Right ventricle myocardium superior (tissue), 1 donor: ENCODE data around the gene EXO1. TPM values are rescaled to one million over a fixed set of nuclear protein-coding genes. Genes with fewer than 3 reads are reported as not detected.
A peak's percentile ranks its signal among the peaks of the same experiment; 100 is the strongest.
"Not testable (repeated sequence)": the region's sequence is repeated elsewhere in the genome, so short reads cannot be mapped to it uniquely, and the experiment has no call there.

Source experiments
- ATAC-seq: fragments of 200-7000 bp; cut with Tn5 transposase; one replicate; pipeline ENCODE4 v1.9.1; 2020; ENCODE audit warnings: mild to moderate bottlenecking; ENCODE audit not compliant: poor library complexity
- DNase-seq: peaks from one replicate; pipeline ENCODE4 v3.0.0-alpha.2; 2020
- intact Hi-C: fragments of 100-400 bp; cut with DNase I; formaldehyde crosslinking; loops from one replicate; pipeline ENCODE4 v1.11.2; 2022
- long read RNA-seq: library from polyadenylated mRNA; unstranded; transcript quantifications from one replicate; pipeline ENCODE4 v2.0.0, GENCODE V29; 2021
- total RNA-seq: library from RNA; stranded (reverse); fragmentation: NEBNext Ultra II Directional; extraction: Animal tissue kit (Norgen Biotek cat#: 25700); gene quantifications from one replicate; pipeline ENCODE4 v1.2.1, GENCODE V29; 2021
- donor health status: DM: no; HTN: yes; CAD: no; lungs with severe emphysema.

EXO1 gene
- 0.62 TPM for total RNA-seq
- long read RNA-seq, result 0 reads

- intact Hi-C loops, result no loop called here
- peak; percentile 100 for ATAC-seq
- peak; percentile 92 for DNase-seq
Observed at GRCh38 chr1:241847796-241848685, at the start of gene EXO1. Gene EXO1 (plus strand): TSS chr1:241848204. CDS start chr1:241850426, 2,222 bp downstream.

- no peak for ATAC-seq
- intact Hi-C loops, result no loop called here
- no peak for DNase-seq
Observed at GRCh38 chr1:241799416-241799815, 48.6 kb upstream of the EXO1 start.

- DNase-seq, result no peak
- intact Hi-C loops, result no loop called here
- no peak for ATAC-seq
Observed at GRCh38 chr1:241800640-241801039, 47.4 kb upstream of the EXO1 start.

DNA sequence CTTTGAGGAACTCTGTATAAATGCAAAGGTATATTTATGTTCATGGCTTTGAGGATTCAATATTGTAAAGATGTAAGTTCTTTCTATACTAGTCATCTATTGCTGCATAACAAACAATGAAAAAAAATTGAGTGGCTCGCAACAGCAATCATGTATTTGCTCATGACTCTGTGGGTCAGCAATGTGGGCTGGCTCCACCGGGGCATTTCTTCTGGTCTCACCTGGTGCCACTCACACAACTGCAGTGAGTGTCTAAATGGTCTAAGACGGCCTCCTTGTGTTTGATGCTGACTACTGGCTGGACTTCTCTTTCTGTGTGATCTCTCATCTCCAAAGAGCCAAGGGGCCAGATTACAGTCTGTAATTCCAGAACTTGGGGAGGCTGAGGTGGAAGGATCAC, 45.1 kb upstream of the EXO1 start:
- intact Hi-C loops, result no loop called here
- no peak for ATAC-seq

DNA sequence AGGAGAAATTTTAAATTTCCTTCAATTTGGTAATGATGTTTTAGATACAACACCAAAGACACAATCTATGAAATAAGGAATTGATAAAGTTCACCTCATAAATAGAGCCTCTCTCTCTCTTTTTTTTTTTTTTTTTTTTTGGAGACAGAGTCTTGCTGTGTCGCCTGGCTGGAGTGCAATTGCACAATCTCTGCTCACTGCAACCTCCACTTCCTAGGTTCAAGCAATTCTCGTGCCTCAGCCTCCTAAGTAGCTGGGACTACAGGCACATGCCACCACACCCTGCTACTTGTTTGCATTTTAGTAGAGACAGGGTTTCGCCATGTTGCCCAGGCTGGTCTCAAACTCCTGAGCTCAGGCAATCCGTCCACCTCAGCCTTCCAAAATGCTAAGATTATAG, 43.3 kb upstream of the EXO1 start:
- intact Hi-C loops, DNase-seq, ATAC-seq: not testable (repeated sequence)

More for the DNA sequence above, 45.1 kb upstream of the EXO1 start:
- no peak for DNase-seq

DNA sequence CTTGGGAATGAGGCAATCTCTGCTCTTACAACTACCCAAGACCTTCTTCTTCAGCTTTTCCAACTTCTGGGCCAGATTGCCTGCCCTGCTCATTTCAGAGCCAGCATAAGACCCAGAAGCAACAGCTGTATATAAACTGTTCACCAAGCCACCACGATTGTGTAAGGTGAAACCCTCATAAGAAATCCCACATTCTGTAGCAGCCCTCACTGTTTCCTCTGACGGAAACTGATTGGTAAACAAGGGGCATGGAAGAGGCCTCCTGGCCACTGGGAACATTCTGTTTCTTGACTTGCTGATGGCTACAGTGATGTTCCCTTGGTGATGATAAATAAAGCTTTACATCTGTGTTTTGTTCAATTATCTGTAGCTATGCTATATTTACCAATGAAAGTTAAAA, 39.7 kb upstream of the EXO1 start:
- DNase-seq (no peak), ATAC-seq (no peak)
- intact Hi-C loops, result no loop called here

DNA sequence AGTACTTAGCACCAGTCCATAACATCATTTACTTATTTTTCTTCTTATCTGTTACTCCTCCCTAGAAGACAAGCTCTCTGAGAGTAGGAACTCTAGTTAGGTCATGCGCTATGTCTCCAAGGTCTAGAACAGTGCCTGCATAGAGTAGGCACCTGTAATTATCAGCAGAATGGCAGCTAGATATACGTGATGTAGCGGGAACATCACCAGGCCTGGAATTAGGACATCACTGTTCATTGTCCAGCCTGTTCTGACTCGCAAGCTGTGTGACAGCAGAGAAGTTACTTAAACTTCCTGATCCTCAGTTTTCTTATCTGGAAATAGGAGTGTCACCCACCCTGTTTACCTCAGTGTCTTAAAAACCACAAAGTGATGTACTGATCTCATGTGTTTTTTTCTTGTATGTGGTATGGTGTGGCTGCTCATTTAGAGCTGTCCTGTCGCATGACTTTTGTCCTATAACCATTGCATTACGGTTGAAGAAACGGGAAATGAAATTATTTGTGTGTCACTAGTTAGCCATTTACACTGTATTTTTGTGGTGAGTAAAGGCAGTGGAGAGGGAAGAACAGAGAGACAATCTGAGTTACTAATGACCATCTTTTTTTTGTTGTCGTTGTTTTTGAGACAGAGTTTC, 37.1 kb upstream of the EXO1 start:
- ATAC-seq (no peak), DNase-seq (no peak)
- intact Hi-C loops, result no loop called here

DNA sequence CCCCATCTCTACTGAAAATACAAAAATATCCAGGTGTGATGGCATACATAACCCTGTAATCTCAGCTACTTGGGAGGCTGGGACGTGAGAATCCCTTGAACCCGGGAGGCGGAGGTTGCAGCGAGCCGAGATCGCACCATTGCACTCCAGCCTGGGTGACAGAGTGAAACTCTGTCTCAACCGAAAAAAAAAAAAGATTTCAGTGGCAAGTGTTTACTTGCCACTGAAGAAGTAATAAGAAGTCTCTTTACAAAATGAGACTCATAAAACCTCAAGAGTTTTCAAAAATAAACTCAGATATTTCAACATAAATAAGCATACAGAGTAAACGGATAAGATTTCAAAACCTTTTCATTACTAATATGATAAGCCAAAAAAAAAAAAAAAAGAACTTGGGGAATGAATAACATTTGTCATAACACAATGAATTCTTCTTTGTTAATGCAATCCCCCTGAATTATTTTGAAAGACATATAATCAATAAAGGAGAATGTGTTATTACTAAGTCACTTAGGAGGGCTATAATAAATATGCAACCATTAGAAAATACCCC, 34.2 kb upstream of the EXO1 start:
- no peak for ATAC-seq
- intact Hi-C loops, result no loop called here

GRCh38 chr1:241816008-241816407, 32.0 kb upstream of the EXO1 start:
- DNase-seq (no peak), ATAC-seq (no peak)

More for the DNA sequence above, 34.2 kb upstream of the EXO1 start:
- DNase-seq, result no peak

GRCh38 chr1:241817331-241817792, 30.6 kb upstream of the EXO1 start:
- ATAC-seq (no peak), DNase-seq (no peak)
- intact Hi-C loops, result no loop called here

More at GRCh38 chr1:241816008-241816407, 32.0 kb upstream of the EXO1 start:
- intact Hi-C loops, result no loop called here

GRCh38 chr1:241817956-241818612, 29.9 kb upstream of the EXO1 start:
- DNase-seq (no peak), ATAC-seq (no peak)
- intact Hi-C loops, result no loop called here

- ATAC-seq, result no peak
- intact Hi-C loops, result no loop called here
- no peak for DNase-seq
Observed at GRCh38 chr1:241819340-241819866, 28.6 kb upstream of the EXO1 start.

DNA sequence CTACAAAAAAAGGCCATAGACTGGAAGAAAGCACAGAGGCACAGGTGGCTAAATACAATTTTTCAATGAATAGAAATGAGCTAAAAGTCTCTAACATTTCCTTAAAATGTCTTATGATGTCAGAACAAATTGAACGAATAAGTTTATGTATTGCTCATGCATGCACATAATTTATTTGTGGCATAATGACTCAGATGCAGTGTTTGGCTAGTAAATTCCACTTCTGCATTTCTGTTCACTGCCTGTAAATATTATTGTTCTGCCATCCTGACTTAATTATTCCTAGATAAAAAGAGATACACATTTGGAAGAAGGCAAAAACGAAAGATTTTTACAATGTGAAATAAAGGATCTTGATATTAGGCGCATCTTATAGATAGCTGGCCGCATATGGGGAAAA, 26.6 kb upstream of the EXO1 start:
- intact Hi-C loops, result no loop called here
- no peak for DNase-seq

DNA sequence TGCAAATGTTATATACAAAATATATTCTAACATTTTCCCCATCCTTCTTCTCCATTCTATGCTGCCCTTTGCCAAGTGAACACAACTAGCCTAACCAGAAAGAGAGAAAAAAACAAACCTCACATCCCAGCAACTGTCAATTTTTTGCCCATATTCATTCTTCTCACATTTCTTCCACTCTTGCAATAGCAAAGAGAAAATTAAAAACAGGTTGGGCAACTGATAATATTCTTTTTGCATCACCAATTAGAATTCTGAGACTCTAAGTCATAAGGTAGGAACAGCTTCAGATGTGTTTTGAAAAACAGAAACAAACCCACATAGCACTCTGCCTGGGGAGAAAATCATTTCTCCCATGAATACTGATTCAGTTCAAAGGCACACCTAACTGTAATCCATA, 25.2 kb upstream of the EXO1 start:
- intact Hi-C loops, result no loop called here
- no peak for ATAC-seq
- DNase-seq, result no peak

More for the DNA sequence above, 26.6 kb upstream of the EXO1 start:
- no peak for ATAC-seq

DNA sequence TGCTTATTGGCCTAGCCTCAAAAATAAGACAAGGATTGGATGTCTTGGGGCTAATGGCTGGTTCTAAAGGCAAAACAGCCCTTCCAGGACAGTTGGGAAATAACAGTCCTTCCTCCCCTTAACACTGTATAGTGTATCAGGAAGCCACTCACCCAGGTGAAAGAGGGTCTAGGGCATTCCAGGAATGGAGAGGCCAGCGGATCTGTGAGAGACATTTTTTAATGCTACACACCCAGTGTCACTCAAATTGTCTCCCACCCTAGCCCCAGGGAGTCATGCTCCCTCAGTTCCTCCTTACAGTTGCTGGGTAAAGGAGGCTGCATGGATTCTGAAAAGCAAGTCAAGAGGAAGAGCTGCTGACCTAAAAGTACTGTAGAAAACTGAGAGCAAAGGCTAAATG, 24.1 kb upstream of the EXO1 start:
- DNase-seq, result no peak
- ATAC-seq, result no peak
- intact Hi-C loops, result no loop called here

DNA sequence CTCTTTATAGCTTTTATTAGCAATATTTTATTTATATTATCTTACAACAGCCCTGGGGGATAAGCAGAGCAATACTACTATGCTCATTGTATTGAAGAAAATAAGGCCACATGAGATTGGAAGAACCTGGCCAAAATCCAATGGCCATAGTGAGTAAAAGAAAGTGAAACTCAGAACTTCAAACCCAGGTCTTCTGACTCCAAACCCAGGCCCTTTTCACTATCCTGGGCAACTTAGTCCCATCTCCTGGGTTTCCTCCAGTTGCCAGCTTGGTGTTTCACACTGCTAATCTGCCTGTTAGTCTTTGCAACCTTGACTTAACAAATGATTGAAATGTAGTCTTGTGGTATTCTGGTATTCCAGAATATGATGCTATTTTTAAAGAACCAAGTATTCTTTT, 22.4 kb upstream of the EXO1 start:
- ATAC-seq (no peak), DNase-seq (no peak)
- intact Hi-C loops, result no loop called here

GRCh38 chr1:241826613-241827012, 21.4 kb upstream of the EXO1 start:
- intact Hi-C loops, ATAC-seq, DNase-seq: not testable (repeated sequence)

GRCh38 chr1:241827264-241827663, 20.7 kb upstream of the EXO1 start:
- peak; percentile 71 for ATAC-seq
- intact Hi-C loops, result no loop called here
- no peak for DNase-seq

DNA sequence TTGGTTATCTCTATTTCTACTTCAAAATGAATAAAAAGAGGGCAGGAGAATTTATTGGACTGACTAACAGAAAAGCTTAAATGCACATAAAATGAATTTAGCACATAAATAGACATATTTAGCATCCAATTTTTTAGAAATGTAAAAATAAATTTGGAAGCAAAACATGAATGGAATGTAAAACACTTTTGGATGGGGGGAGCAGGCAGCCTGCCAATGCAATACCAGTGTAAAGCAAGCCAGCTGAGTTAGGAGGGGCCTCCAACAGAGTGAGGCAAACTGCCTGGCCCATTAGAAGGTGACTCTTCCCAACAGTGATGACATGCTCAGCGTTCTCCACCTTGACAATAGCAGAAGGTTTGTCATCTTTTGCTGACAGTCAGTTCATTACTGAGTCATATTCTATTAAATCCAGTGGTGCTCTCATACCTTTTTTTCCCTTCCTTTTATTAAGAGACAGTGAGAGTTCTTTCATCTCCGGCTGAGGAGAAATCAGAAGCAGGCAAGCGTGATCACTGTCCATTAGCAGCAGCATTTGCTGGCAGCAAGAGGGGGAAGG, 19.5 kb upstream of the EXO1 start:
- DNase-seq (no peak), ATAC-seq (peak; percentile 46)

More for the DNA sequence above, 19.5 kb upstream of the EXO1 start:
- intact Hi-C loops, result no loop called here
